Measurements from ENCODE around the gene WDR19.
"Not testable (repeated sequence)": the region's sequence is repeated elsewhere in the genome, so short reads cannot be mapped to it uniquely, and the experiment has no call there.

Gene WDR19

DNA sequence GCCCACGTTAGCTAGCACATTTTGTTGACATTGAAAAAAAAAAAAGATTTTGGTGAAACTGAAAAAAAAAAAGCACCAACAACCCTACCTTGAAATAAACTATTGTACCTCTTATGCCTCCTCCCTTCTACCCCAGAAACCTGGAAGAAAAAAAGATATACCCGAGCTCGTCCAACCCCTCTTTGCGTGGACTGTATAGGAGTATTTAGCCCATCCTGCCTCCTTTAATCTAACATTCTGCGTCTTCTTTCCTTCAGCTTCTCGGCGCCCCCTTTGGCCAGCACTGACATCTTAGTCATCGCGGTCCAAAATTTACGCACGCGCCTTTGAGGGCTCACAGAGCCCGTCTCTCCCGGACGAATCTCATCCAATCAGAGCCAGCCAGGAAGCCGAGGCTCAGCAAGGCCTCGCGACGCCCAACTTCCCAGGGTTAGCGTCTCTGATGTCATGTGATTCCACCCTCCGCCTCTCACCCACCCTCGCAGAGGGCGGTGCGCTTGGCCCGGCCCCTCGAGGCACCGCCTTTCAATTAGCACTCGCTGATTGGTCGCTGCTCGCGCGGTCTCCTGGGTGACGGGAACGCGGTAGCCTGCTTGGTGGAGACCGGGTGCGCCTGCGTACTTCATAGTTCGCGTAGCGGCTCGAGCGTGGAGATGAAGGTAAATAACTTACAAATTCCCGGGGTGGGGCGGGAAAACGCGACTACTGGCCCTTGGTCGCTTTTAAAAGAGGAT lies at the start of gene WDR19:
Gene WDR19 (plus strand): TSS at position 625 of the 734 bp plus-strand sequence. CDS start 29 bp downstream, at position 654.
- peak; percentile 94 to 96 for DNase-seq (ENCODE audit: low read depth in 2 of 2)

DNA sequence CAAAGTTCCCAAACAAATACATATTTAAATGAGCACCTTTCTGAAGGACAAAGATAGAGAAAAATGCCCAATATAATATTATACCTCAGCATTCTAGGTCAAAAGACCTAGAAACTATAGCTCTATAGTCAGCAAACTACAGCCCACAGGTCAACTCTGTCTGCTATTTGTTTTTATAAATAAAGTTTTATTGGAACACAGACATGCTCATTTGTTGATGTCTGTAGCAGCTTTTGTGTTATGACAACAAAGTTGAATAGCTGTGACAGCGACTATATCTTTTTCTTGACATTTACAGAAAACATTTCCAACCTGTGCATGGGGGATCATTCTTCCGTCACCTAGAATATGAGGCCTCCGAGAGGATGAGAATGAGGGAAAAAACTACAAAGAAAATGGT lies 48.7 kb upstream of the WDR19 start:
- DNase-seq (ENCODE audit: low read depth in 2 of 2): no peak

DNA sequence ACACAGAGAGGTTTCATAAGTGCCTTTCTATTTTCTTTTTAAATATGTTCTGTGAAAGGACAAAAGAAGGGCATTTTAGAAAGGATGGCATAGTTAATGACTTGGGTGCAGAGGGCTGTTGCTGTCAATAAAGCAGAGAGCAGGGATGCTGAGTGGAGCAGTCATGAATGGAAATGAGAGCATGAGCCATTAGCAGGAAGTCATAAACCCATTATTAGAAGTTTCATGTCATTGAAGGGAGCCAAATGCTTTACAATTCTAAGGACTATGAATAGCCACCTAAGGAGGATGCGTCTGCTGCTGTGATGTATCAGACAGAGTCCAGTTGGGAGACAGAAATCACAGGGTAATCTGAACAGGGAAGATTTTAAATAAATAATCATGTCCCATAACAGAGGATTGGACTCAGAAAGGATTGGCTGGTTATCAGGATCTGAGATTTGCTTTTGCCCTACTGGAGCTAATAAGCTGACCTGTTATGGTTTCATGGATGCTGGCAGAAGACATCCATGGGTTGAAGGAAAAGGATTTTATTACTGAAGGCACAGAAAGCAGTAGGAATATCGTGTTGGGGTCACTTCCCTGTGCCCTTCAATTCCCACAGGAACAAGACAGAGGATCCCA lies 47.5 kb upstream of the WDR19 start:
- DNase-seq (ENCODE audit: low read depth in 2 of 2): no peak

DNA sequence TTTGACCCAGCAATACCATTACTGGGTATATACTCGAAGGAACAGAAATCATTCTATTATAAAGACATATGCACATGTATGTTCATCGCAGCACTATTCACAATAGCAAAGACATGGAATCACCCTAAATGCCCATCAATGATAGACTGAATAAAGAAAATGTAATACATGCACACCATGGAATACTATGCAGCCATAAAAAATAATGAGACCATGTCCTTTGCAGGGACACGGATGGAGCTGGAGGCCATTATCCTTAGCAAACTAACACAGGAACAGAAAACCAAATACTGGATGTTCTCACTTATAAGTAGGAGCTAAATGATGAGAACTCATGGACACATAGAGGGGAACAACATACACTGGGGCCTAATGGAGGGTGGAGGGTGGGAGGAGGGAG lies 44.1 kb upstream of the WDR19 start:
- DNase-seq (ENCODE audit: low read depth in 2 of 2): not testable (repeated sequence)

DNA sequence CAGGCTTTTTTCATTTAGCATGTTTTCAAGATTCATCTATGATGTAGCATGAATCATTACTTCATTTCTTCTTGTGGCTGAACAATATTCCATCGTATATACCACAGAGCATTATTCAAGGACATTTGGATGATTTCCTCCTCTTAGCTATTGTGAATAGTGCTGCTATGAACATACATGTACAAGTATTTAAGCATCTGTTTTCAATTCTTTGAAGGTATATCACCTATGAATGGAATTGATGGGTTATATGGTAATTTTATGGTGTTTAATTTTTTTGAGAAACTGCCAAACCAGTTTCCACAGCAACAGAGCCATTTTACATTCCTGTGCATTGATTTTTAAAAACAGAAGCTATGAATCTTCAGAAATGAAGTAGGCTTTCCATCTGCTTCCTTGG lies 36.1 kb upstream of the WDR19 start:
- no peak for DNase-seq (ENCODE audit: low read depth in 2 of 2)

DNA sequence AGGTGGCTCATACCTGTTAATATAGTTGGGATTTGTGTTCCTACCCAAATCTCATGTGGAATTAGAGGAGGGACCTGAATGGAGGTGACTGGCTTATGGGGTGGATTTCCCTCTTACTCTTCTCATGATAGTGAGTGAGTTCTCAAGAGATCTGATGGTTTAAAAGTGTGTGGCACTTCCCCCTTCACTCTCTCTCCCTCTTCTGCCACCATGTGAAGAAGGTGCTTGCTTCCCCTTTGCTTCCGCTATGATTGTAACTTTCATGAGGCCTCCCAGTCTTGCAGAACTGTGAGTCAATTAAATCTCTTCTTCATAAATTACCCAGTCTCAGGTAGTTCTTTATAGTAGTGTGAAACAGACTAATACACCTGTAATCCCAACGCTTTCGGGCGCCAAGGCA lies 28.3 kb upstream of the WDR19 start:
- DNase-seq (ENCODE audit: low read depth in 2 of 2): no peak

DNA sequence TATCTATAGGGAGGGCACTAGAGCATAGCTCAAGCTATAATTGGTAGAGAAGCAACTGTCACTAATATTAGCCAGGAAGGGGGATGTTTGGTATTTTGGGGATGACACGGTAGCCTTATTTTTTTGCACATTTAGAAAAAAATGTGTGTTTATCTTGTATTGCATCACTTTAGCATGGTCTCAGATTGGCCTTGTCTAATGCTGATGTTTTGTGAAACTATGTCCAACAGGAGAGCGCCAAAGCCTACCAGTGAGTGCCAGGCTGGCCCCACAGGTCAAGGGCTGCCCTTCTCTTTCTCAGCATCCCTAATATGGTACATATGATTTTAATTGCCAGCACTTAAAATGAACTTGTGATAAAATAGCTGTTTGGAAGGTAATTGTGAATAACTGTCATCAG lies 24.8 kb upstream of the WDR19 start:
- DNase-seq (ENCODE audit: low read depth in 2 of 2): no peak

DNA sequence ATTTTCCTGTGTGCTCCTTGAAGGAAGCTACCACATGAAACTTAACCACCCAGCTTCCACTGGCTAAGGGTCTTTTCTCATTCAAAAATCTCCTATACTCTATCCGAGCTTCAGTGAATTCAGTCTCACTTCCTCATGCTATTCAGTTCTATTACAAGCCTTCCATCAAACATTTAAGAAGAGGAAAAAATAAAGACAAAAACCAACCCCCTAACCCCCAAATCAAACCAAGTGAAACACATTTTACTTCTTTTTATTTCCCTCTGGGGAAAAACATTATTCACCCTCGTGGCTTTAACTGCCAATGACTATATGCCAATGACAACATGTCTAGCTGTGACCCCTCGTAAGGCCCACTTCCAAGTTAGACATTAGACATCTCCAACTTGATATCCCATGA lies 16.2 kb upstream of the WDR19 start:
- no peak for DNase-seq (ENCODE audit: low read depth in 2 of 2)

DNA sequence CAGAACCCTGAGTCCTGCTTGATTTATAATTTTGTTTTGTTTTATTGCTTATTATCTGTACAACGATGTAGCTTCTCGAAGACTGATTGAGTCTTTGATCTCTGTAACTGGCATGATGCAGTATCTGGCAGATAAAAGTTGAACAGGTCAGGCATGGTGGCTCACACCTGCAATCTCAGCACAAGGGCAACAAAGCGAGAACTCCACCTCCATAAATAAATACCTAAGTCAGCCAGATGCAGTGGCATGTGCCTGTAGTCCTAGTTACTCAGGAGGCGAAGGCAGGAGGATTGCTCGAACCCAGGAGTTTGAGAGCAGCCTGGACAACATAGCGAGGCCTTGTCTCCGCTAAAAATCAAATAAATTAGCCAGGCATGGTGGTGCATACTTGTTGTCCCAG lies 15.7 kb upstream of the WDR19 start:
- DNase-seq (ENCODE audit: low read depth in 2 of 2): no peak

DNA sequence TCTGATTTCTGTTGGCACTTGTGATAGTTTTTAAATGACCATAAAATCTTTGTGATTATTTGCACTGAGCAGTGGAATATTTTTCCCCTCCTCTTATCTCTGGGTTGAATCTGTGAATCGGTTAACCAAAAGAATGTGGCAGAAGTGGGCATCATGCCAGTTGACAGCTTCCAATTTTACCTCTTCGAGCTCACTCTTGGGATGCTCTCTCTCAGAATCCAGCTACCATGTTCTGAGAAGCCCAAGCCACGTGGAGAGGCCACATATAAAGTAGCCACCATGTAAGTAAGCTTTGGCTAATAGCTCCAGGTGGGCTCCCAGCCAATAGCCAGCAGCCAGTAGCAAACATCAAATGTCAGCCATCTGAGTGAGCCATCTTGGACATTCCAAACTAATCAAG lies 12.9 kb upstream of the WDR19 start:
- DNase-seq (ENCODE audit: low read depth in 2 of 2): no peak

DNA sequence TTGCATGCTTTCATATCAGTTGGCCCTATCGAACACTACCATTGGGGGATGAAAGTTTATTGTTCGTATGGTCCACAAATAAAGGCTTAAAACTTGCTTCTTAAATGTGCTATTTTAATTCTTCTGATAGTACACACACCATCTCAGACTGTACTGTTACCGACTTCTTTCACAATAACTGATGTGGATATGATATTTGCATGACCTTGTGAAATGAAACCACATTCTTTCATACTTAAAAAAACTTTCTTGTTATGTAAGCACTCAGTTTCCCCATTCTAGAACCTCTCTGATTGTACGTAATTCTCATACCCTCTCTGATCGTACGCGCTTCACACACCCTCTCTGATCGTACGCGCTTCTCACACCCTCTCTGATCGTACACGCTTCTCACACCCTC lies 12.0 kb upstream of the WDR19 start:
- no peak for DNase-seq (ENCODE audit: low read depth in 2 of 2)

DNA sequence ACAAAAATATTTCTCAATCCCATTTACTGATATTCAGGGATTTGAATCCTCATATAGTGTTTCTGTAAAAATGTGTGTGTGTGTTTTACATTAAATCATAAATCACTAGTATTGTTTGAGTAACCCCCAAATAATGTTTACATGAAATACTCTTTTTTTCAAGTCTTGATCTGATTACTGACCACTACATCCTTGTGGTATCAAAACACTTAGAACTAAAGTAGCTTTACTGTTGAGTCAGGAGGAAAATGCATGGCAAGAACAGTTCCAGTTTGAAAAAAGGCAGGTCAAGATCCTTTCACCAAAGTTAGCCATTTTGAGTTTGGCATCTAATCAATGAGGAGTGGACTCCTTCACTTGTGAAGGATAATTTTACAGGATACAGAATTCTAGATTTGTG lies 3.6 kb upstream of the WDR19 start:
- no peak for DNase-seq (ENCODE audit: low read depth in 2 of 2)

DNA sequence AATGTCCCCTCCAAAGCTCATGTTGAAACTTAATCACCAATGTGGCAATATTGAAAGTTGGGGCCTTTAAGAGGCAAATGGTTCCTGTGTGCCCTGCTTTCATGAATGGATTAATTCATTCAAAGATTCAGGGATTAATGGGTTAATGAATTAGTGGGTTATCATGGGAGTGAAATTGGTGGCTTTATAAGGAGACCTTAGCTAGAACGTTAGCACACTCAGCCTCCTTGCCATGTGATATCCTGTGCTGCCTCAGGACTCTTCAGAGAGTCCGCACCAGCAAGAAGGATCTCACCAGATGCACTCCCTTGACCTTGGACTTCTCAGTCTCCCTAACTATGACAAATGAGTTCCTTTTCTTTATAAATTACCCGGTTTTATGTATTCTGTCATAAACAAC lies 2.6 kb upstream of the WDR19 start:
- DNase-seq (ENCODE audit: low read depth in 2 of 2): no peak

DNA sequence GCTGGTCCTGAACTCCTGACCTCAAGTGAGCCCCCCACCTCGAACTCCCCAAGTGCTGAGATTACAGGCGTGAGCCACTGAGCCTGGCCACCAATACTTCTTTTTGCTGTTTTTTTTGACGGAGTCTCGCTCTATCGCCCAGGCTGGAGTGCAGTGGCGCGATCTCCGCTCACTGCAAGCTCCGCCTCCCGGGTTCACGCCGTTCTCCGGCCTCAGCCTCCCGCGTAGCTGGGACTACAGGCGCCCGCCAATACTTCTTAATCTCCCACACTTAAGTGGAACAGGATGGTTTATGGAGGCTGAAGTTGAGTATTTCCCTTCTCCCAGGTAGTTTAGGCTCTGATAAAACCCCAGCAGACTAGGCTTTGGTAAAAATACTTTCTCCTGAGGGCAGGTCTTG lies 1.7 kb upstream of the WDR19 start:
- DNase-seq (ENCODE audit: low read depth in 2 of 2): not testable (repeated sequence)

DNA sequence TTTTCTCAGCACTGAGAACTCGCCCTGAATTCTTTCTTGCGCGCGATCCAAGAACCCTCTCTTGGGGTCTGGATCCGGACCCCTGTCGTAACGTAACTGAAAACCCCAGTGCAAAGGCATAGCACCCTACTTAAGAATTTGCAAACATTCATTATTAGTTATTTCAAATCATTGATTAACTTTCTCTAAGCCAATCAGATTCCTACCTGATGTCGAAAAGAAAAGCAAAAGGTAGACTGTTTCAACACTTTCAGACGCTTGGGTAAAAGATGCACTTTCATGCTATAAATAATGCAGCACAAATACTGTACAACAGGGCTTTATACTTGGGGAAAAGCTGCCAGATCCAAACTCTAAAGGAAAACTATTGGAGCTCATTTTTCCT lies 817 bp upstream of the WDR19 start:
- DNase-seq (ENCODE audit: low read depth in 2 of 2): no peak

DNA sequence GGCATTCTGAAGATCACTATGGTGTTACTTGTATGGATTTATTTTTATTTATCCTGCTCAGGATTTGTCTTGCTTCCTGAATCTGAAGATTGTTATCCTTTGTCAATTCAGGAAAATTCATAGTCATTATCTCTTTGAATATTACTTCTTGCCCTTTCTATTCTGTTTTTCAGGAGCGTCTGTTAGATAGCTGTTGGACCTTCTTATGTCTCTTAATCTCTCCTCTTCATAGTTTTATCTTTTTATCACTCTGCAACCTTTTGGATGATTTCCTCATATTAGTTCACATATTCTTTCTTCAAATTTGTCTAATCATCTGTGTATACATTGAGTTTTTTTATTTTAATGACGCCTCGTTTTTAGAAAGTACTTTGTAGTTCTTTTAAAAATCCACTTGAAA lies 19.6 kb downstream of the WDR19 start:
- no peak for DNase-seq (ENCODE audit: low read depth in 2 of 2)

DNA sequence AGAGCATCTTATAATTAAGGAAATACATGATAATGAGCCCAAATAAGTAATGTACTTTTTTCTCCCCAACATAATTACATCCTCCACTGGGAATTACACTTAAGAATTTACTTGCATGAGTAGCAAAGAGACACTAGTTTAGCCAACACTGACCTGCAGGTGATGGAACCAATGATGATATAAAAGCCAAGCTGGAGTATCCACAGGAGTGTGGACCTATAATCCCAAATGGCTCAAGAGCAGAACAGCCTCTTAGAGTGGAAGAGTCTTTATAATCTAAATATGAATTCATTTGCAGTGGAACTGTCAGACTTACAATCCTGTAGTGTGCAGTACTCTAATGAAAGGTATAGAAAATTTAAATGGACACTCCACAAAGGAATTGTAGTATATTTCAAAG lies 22.2 kb downstream of the WDR19 start:
- no peak for DNase-seq (ENCODE audit: low read depth in 2 of 2)

DNA sequence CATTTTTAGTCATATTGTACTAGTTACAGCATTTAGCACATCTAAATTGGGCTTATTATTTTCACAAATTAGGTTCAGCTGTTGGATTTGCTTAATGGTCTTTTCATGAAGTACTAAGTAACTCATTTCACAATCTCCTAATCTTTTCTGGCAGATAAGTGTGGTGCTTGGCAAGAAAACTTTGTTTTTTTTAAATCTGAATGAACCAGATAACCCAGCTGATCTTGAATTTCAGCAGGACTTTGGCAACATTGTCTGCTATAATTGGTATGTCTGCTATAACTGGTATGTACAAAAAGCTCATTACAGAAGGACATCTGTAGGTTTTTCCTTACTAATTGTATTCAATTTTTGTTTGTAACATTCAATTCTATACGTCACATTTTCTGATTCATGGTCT lies 22.7 kb downstream of the WDR19 start:
- DNase-seq (ENCODE audit: low read depth in 2 of 2): no peak

DNA sequence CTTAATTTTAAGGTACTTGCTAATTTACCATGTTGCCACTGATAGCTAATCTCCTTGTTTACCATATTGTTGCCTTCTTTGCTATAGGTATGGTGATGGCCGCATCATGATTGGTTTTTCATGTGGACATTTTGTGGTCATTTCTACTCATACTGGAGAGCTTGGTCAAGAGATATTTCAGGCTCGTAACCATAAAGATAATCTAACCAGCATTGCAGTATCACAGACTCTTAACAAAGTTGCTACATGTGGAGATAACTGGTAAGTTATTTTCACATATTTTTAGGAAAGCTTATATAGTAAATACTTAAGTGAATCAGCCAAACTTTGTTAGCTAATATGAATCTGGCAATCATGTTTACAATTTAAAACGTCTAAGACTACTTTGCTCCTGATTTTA lies 23.1 kb downstream of the WDR19 start:
- DNase-seq (ENCODE audit: low read depth in 2 of 2): no peak

DNA sequence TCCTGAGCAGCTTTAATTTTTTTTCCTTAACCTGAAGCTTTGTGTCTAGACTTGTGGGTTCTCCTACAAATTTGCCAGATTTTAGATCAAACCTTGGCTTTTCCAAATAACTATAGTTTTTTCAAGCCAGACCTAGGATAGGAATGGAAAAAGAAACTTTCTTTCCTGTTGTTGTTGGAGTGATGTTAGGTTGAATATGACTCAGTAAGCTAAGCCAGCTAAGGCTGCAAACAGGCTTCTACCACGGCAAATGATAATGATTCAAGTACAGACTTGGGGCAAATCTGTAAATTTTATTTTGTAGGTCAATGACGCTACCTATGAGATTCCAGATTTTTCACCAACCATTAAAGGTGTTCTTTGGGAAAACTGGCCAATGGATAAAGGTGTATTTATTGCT lies 45.6 kb downstream of the WDR19 start:
- no peak for DNase-seq (ENCODE audit: low read depth in 2 of 2)

DNA sequence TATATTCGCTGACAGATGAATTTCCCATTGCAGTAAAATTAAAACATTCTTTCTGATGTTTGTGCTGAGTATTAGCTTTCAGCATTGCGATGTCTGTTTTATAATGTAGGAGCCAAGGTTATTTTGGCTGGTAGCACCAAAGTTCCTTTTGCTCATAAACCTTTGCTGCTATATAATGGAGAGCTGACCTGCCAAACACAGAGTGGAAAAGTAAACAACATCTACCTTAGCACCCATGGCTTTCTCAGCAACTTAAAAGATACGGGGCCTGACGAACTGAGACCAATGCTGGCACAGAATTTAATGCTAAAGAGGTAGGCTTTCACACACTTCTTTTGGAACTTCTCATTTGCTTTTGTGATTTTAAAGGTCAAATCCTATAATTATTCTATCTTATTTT lies 46.0 kb downstream of the WDR19 start:
- no peak for DNase-seq (ENCODE audit: low read depth in 2 of 2)

DNA sequence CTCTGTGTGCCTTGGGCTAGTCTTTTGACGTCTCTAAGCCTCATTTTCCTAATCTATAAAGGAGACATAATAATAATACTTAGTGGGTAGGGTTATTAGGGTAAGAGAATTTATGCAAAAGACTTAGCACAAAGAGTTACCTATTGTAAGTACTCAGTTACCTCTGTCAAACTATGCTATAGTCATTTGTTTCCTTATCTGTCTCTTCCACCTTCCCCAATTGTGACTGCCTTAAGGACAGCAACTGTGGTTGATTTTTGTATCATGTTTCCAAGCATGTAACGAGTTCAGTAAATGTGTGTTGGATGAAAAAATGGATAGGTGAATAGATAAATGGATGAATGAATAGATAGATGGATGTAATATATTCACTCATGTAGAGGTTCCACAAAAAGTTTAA lies 48.1 kb downstream of the WDR19 start:
- no peak for DNase-seq (ENCODE audit: low read depth in 2 of 2)

DNA sequence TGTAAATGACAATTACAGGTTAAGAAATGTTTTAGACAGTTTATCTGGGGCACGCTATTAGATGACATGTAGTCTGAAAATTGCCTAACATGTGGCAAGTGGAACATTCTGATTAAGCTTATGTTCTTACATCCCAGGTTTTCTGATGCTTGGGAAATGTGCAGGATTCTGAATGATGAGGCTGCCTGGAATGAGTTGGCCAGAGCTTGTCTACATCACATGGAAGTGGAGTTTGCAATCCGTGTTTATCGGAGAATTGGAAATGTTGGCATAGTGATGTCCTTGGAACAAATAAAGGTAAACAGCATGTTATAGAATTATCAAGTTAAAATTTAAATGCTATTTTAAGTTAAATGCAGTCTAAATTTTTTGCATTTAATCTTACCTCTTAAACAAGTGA lies 49.3 kb downstream of the WDR19 start:
- DNase-seq (ENCODE audit: low read depth in 2 of 2): no peak

DNA sequence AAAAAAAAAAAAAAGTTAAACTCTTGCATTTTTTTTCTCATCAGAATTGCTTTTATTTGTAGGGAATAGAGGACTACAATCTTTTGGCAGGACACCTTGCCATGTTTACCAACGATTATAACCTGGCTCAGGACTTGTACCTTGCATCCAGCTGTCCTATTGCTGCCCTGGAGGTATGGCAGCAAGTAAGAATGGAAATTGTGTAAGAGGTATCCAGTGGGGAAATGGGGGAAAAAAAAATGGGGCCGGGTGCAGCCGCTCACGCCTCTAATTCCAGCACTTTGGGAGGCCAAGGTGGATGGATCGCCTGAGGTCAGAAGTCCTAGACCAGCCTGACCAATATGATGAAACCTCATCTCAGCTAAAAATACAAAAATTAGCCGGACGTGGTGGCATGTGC lies 49.8 kb downstream of the WDR19 start:
- DNase-seq (ENCODE audit: low read depth in 2 of 2): no peak
